ENCODE measurements around the gene MAGEA3.
"Not testable (repeated sequence)": the region's sequence is repeated elsewhere in the genome, so short reads cannot be mapped to it uniquely, and the experiment has no call there.

DNA sequence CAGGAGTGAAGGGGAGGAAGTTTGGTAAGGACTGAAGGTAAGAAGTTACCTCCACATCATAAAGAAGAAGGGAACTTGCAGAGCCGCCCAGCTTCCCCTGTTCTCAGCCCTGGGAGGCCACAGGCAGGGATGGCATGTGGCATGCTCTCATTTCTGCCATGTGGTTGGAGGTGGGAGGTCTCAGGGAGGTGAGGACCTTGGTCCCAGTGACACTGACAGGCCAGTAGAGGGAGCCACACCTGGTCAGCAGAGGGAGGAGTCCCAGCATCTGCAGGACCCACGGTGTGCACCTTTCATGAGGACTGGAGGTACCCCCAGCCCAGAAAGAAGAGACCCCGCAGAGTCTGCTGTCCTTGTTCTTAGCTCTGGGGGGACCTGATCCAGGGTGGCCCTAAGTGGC, 17.6 kb upstream of the MAGEA3 start:
- TF ChIP-seq, protein P1, sequence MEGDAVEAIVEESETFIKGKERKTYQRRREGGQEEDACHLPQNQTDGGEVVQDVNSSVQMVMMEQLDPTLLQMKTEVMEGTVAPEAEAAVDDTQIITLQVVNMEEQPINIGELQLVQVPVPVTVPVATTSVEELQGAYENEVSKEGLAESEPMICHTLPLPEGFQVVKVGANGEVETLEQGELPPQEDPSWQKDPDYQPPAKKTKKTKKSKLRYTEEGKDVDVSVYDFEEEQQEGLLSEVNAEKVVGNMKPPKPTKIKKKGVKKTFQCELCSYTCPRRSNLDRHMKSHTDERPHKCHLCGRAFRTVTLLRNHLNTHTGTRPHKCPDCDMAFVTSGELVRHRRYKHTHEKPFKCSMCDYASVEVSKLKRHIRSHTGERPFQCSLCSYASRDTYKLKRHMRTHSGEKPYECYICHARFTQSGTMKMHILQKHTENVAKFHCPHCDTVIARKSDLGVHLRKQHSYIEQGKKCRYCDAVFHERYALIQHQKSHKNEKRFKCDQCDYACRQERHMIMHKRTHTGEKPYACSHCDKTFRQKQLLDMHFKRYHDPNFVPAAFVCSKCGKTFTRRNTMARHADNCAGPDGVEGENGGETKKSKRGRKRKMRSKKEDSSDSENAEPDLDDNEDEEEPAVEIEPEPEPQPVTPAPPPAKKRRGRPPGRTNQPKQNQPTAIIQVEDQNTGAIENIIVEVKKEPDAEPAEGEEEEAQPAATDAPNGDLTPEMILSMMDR (IDR thresholded peaks at IDR 0.05), result not testable (repeated sequence)
- not testable (repeated sequence) for TF ChIP-seq POLR2A (IDR thresholded peaks at IDR 0.05)

Measured in uterus (tissue), 2 donors.